B cell (primary cell): Measurements from ENCODE around the gene KCNQ5.

Source experiments
- CTCF ChIP-seq: fragments of 200-600 bp; IDR thresholded peaks from one replicate; pipeline ENCODE4 v1.8.0; 2022; ENCODE audit warnings: antibody characterized with exemption, mild to moderate bottlenecking
- EZH2 ChIP-seq: IDR thresholded peaks from 2 replicates; pipeline ENCODE4 v1.6.1; 2012; ENCODE audit warnings: borderline replicate concordance, low read depth, mild to moderate bottlenecking, moderate library complexity, low read length; ENCODE audit not compliant: insufficient read depth, poor library complexity, severe bottlenecking

GRCh38 chr6:72721346-72721745 lies 99.5 kb downstream of the KCNQ5 start:
- TF ChIP-seq CTCF (no peak), EZH2 (no peak)
